DND-41 (cell line): ENCODE data around the gene ZBP1.

Experiments used
- EZH2 ChIP-seq: IDR thresholded peaks from 3 replicates; pipeline ENCODE4 v1.6.1; 2012; ENCODE audit warnings: borderline replicate concordance, low read depth, mild to moderate bottlenecking, moderate library complexity, low read length, inconsistent platforms; ENCODE audit not compliant: severe bottlenecking
- TF ChIP-seq, protein P1 (sequence below): IDR thresholded peaks from 2 replicates; pipeline ENCODE4 v1.5.1; 2012; ENCODE audit warnings: borderline replicate concordance, low read length, moderate library complexity, mild to moderate bottlenecking; ENCODE audit not compliant: poor library complexity, severe bottlenecking; ENCODE audit errors: extremely low read depth

DNA sequence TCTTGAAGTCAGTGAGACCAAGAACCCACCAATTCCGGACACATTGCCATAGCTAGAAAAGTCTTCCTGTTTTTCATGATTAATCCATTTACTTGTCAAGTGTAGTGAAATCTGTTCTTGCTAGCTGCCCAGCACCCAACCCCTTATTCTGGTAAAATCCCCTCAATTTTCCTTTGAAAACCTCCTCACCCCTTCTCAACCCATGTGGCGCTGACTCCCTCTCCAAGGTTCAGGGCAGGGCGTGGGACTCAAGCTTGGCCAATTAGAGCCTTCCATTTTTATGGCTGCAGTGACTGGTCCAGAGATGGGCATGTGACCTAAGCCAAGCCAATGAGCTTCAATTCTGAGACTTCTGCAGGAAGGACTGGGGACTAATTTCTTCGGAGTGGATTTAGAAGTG is 9.8 kb upstream of the ZBP1 start:
- TF ChIP-seq, protein P1, sequence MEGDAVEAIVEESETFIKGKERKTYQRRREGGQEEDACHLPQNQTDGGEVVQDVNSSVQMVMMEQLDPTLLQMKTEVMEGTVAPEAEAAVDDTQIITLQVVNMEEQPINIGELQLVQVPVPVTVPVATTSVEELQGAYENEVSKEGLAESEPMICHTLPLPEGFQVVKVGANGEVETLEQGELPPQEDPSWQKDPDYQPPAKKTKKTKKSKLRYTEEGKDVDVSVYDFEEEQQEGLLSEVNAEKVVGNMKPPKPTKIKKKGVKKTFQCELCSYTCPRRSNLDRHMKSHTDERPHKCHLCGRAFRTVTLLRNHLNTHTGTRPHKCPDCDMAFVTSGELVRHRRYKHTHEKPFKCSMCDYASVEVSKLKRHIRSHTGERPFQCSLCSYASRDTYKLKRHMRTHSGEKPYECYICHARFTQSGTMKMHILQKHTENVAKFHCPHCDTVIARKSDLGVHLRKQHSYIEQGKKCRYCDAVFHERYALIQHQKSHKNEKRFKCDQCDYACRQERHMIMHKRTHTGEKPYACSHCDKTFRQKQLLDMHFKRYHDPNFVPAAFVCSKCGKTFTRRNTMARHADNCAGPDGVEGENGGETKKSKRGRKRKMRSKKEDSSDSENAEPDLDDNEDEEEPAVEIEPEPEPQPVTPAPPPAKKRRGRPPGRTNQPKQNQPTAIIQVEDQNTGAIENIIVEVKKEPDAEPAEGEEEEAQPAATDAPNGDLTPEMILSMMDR = no peak
- TF ChIP-seq EZH2 = no peak
